ENCODE results near the gene RBBP8. TPM values are rescaled to one million over a fixed set of nuclear protein-coding genes. Genes with fewer than 3 reads are reported as not detected.
A peak's percentile ranks its signal among the peaks of the same experiment; 100 is the strongest.
"Not testable (repeated sequence)": the region's sequence is repeated elsewhere in the genome, so short reads cannot be mapped to it uniquely, and the experiment has no call there.

The RBBP8 gene
- total RNA-seq: 57.0 and 64.2 TPM in 2 replicates

- TF ChIP-seq CTCF (conservative IDR thresholded peaks at IDR 0.05; ENCODE audit: low read depth, low read length): no peak
- peak within 1 kb of the TSS; percentile 64 for H3K4me3 ChIP-seq (ENCODE audit: low read depth, low read length)
- no peak for DNase-seq (ENCODE audit: low read depth)
These were observed at the start of gene RBBP8 for GRCh38 chr18:22933206-22933965. Gene RBBP8, plus strand, starts transcription at chr18:22933328. Its CDS starts 3,524 bp downstream, at chr18:22936852.

DNA sequence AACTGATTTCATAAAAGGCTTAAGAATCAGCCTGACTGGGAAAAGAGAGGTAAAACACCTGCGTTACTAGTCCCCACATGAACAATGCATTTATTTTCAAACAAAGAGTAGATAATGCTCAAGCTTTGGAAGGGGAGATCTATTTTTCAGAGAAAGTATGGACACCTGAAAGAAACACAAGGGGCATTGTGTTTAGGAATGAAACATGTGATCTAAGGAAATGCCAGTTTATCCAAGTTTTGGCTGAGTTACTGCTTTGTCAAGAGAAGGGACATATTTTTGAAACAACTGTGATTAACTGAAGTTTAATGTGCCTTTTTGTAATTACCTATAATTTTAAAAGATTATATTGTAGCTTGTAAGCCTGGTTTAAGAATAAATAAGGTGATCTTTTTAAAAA is 49.3 kb upstream of the RBBP8 start:
- H3K4me3 ChIP-seq (ENCODE audit: low read depth, low read length): no peak overlapping the region
- no peak for TF ChIP-seq CTCF (conservative IDR thresholded peaks at IDR 0.05; ENCODE audit: low read depth, low read length)
- no peak for DNase-seq (ENCODE audit: low read depth)

GRCh38 chr18:22885694-22886093 is 47.4 kb upstream of the RBBP8 start:
- H3K4me3 ChIP-seq (ENCODE audit: low read depth, low read length); DNase-seq (ENCODE audit: low read depth): not testable (repeated sequence)

DNA sequence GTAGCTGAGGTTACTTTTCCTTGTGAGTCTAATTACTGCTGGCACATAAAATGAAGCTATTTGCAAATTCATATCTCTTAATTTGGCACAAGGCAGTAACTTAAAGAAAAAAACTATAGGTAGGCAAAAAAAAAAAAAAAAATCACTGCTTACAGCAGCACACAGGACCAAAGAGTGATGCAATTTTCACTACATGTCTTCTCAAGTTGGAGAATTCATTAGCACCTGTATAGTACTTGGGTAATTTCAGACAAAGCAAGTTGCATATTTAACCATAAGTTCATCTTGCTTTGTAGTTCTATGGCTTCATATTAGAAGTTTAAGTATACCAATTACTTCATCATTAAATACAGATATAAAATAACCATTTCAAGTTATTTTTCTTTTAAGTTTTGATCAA is 33.7 kb upstream of the RBBP8 start:
- DNase-seq (ENCODE audit: low read depth): no peak
- H3K4me3 ChIP-seq (ENCODE audit: low read depth, low read length): no peak overlapping the region
- TF ChIP-seq CTCF (conservative IDR thresholded peaks at IDR 0.05; ENCODE audit: low read depth, low read length): no peak

GRCh38 chr18:22900558-22901238 is 32.4 kb upstream of the RBBP8 start:
- H3K4me3 ChIP-seq (ENCODE audit: low read depth, low read length): no peak overlapping the region
- TF ChIP-seq CTCF (conservative IDR thresholded peaks at IDR 0.05; ENCODE audit: low read depth, low read length): no peak

GRCh38 chr18:22902093-22902492 is 31.0 kb upstream of the RBBP8 start:
- no peak overlapping the region for H3K4me3 ChIP-seq (ENCODE audit: low read depth, low read length)
- TF ChIP-seq CTCF (conservative IDR thresholded peaks at IDR 0.05; ENCODE audit: low read depth, low read length): no peak
- DNase-seq (ENCODE audit: low read depth): no peak

More at GRCh38 chr18:22900558-22901238, 32.4 kb upstream of the RBBP8 start:
- DNase-seq (ENCODE audit: low read depth): no peak

DNA sequence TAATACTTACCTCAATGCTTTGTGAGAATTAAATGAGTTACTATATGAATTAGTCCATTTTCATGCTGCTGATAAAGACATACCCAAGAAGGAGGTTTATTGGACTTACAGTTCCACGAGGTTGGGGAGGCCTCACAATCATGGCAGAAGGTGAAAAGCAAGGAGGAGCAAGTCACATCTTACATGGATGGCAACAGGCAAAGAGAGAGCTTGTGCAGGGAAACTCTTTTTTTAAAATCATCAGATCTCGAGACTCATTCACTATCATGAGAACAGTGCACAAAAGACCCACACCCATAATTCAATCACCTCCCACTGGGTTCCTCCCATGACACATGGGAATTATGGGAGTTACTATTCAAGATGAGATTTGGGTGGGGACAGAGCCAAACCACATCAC is 29.9 kb upstream of the RBBP8 start:
- H3K4me3 ChIP-seq (ENCODE audit: low read depth, low read length); DNase-seq (ENCODE audit: low read depth): not testable (repeated sequence)

DNA sequence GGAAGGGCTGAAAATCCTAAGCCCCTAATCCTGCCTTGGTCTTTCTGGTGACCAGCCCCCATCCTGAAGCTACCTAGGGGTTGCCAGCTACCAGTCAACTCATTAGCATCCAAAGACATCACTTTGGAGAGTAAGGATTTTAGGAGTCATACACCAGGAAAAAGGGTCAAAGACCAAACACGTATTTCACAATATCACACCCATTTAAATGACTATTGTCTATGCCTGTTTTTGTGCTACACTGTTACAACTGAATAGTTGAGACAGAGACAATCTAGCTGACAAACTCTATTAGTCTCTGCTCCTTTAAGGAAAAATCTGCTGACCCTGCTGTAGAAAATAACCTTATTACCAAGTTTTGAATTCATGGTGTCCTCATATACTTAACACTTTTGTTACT is 21.0 kb upstream of the RBBP8 start:
- H3K4me3 ChIP-seq (ENCODE audit: low read depth, low read length): no peak overlapping the region
- no peak for DNase-seq (ENCODE audit: low read depth)
- TF ChIP-seq CTCF (conservative IDR thresholded peaks at IDR 0.05; ENCODE audit: low read depth, low read length): no peak
